GM19372 (cell line): ENCODE measurements around the gene THSD1.
"Not testable (repeated sequence)": the region's sequence is repeated elsewhere in the genome, so short reads cannot be mapped to it uniquely, and the experiment has no call there.

Experiments used
- ATAC-seq: cut with Tn5 transposase; IDR thresholded peaks from one replicate; pipeline ENCODE4 v1.9.1; 2021; ENCODE audit warnings: mild to moderate bottlenecking, low read depth, moderate library complexity; ENCODE audit not compliant: unreplicated experiment

The THSD1 gene

DNA sequence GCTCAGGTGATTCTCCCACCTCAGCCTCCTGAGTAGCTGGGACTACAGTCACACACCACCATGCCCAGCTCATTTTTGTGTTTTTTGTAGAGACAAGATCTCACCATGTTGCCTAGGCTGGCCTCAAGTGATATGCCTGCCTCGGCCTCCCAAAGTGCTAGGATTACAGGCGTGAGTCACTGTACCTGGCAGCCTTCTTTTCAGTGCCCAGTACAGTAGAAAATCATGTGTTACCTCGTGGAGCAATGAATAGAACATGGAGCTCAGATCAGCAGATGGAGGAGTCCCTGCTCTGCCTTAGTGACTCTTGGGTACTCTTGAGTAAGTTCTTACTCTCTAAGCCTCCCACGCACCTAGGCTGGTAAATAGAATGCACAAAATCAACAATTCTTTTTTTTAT is 44.7 kb downstream of the THSD1 start:
- ATAC-seq, result no peak

DNA sequence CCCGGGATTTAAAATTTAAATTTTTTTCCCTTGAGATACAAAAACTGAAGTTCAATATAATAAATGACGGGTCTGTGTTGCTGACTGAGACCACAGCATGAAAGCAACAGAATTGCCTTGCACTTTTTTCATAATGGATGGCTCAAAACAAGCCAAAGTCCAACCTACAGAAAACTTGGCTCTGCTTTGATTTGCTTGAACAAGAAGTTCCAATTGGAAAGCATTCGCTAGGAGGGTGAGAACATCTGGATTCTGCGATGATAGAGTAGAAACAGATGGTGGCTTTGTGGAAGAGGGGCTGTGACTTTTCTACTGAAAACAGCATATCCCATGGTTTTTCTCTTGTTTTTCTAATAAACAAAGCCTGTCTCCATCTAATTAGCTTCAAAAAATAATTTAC is 46.4 kb downstream of the THSD1 start:
- no peak for ATAC-seq

DNA sequence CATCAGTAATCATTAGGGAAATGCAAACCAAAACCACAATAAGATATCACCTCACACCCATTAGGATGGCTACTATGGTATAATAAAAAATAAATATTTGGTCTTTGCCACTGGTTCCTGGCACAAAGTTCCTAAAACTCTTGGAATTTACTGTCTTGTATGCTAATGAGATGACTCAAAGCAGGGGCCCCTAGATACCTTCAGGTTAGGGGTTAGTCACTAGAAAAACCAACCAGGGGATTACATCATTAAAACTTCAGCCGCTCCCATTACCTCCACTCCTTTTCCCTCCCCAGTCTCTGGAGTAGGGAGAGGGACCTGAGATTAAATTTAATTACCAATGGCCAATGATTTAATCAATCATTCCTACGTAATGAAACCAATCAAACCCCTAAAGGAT is 49.6 kb downstream of the THSD1 start:
- no peak for ATAC-seq

DNA sequence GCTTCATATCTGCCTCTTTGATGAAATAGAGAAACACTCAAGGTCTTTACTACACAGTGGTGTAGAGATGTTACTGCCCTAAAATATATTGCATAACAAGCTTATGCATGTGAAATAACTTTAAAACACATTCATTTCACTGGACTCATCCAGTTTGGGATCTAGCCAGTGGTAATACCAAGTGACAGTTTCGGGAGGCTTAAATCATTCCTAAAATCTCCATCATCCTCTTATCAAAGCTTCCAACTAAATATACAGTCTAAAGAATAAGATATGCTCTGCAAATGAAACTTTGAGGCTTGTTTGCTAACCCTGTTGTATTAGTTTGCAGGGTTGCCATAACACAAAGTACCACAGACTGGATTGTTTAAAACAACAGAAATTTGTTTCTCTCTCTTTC is 52.8 kb downstream of the THSD1 start:
- ATAC-seq, result no peak

DNA sequence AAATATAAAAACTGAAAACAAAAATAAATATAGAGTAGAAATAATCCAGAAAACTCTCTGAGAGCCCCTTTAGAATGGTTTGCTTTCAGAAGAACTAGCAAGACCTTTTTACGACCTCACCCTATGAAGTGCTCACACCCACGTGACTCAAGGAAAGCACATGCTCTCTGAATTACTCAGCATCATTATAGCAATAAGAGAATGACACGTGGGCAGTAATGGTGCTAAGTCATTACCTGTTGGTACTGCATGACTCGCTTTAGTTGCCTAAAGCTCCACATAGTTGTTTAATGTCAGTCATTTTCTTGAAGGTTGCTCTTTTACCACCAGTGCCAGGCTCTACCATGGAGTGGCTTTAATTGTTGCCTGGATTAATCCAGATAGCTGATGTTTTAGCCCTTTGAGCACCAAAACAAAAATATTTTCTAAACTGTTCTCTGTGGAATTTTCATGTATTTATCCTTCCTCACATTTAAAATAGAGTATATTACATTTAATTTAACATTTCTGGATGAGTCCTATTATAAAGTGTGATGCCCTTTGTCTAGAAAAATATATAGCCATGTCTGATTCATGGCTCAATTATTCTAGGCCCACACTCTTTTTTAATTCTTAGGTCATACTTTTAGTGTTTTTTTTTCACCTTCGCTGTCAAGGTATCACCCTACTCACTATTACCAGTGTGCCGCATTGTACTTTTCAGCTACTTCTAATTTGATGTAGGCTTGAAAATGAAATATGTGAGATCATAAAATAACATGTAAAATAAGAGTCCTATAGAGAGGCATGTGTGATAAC is 56.8 kb downstream of the THSD1 start:
- ATAC-seq, result no peak

DNA sequence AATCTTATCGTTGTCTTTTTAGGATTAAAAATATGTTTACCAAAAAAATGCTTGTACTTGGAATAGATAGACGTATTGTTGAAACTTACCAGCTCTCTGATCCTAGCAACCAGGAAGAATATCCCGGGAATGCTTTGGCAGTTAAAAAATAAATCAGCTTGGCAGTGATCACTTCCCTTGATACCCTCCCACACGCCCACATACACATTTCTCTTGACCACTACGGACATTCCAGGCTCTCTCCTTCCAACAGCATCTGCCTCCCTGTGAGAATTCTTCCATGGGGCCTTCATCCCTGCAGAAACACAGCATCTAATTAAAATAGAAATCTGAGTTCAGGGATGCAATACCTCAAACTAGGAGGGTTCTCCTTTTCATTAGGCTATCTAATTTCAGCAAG is 57.9 kb downstream of the THSD1 start:
- no peak for ATAC-seq

DNA sequence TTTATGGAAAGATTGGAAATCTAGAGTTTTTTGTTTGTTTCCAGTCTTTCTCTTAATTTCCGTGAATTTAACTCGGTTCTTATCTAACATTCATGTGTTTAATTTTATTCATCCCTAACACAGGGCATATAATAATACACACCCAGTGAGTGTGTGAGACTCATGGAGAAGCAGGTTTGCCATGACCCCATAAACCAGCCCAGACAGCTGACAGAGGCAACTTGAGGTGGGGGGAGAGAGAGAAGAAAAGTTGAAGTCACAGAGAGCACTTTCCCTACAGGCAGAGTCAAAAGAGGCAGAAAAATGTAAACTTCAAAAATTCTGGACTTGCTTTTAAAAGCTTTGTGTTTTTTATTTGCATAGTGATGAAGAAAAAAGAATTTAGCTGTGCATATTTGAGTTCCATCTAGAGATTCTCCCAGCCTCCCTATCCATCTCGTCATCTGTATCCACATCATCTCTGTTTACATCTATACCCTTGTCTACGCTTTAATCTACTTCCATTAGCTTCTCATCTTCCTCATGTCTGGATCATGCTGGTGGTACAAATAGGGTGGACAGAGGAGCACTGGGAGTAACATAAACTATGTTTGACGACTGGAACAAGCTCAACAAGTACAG is 60.2 kb downstream of the THSD1 start:
- ATAC-seq, result no peak

DNA sequence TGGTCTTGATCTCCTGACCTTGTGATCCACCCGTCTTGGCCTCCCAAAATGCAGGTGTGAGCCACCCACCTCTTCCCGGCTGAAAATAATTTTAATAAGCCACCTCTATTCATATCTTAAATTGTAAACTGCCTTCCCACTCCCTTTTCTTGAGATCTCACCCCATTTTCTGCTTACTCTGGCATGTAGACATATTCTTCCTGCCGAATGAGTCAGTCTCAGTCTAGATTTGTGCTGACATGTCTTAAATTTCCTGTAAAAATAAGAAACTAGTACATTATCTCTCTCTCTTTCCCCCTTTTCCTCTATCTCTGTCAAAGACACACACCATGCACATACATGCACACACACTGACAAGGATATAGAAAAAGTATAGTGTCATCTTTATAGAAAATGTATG is 60.9 kb downstream of the THSD1 start:
- no peak for ATAC-seq

DNA sequence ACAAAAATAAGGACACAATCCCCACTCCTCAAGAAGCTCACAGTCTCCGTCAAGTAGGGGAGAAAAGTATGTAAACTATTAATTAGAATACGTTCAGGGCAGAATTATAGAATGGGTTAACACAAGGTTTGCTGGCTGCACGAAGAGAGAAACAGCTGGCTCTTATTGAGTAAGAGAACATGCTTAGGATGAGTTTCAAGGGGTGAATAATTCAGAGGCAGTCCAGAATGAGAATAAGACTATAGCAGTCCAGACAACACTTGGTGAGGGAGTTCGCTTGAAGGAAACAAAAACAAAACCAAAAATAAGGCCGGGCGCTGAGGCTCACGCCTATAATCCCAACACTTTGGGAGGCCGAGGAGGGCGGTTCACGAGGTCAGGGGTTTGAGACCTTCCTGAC is 61.9 kb downstream of the THSD1 start:
- no peak for ATAC-seq

DNA sequence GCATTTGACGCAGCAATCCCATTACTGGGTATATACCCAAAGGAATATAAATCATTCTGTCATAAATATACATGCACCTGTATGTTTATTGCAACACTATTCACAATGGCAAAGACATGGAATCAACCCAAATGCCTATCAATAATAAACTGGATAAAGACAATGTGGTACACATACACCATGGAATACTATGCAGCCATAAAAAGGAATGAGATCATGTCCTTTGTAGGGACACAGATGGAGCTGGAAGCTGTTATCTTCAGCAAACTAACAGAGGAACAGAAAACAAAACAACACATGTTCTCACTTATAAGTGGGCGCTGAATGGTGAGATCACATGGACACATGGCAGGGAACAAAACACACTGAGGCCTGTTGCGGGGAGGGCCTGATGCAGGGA is 63.8 kb downstream of the THSD1 start:
- not testable (repeated sequence) for ATAC-seq

DNA sequence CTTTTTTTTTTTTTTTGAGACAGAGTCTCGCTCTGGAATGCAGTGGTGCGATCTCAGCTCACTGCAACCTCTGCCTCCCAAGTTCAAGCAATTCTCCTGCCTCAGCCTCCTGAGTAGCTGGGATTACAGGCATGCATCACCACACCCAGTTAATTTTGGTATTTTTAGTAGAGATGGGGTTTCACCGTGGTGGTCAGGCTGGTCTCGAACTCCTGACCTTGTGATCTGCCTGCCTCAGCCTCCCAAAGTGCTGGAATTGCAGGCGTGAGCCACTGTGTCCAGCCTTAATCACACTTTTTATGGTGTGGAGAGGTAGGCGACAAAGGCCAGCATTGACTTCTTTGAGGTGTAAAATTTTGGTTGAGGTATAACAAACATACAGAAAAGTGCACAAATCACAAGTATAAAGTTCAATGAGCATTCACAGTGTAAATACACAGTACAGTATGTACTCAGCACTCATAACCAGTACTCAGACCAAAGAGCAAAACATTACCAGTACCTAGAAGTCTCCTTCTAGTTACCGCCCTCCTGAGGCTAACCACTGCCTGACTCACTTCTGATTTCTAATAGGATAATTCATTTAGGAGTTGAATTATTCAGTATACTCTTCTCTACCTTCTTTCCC is 68.0 kb downstream of the THSD1 start:
- not testable (repeated sequence) for ATAC-seq

DNA sequence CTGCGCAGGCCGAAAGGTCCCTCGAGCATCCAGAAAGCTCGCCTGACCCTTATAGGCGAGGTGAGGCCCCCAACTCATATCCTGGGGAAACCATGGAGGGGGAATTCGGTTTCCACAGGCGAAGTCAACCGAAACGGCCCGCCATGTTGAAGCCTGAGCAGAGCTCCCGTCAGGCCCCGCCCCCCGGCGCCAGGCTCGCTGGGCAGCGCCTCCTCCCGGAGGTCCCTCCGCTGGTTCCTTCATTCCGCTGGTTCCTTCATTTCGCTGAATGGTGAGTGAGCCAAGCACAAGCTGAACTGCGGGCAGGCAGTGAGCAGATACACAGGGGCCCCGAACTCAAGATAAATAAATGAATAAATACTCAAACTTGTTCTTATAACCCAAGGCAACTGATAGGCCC is 71.9 kb downstream of the THSD1 start:
- ATAC-seq, result not testable (repeated sequence)

DNA sequence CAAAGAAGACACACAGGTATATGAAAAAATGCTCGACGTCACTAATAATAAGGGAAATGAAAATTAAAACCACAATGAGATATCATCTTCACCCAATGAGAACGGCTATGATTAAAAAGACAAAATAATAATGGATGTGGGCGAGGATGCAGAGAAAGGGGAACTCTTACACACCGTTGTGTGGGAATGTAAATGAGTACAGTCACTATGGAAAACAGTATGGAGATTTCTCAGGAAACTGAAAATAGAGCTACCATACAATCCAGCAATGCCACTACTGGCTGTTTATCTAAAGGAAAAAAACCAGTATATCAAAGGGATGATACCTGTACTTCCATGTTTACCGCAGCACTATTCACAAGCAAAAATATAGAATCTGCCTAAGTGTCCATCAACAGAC is 74.1 kb downstream of the THSD1 start:
- ATAC-seq, result not testable (repeated sequence)
